Measurements from ENCODE around the gene EFCAB5. TPM values are rescaled to one million over a fixed set of nuclear protein-coding genes. Genes with fewer than 3 reads are reported as not detected.
A peak's percentile ranks its signal among the peaks of the same experiment; 100 is the strongest.
"Not testable (repeated sequence)": the region's sequence is repeated elsewhere in the genome, so short reads cannot be mapped to it uniquely, and the experiment has no call there.

Gene EFCAB5
- polyA plus RNA-seq, 1 donor (not counting 4 experiments of a cell fraction or from before 2014, with no cell fraction given) = 0.17 TPM

- Histone ChIP-seq H3K9me3 (ENCODE audit: control insufficient read depth, low read depth, low read length) (no peaks in the 10 kb centered on the region), H3K4me2 (ENCODE audit: control insufficient read depth, extremely low read depth, insufficient read depth, low read depth, low read length) (peak overlapping the region; percentile 66), H3K9me1 (ENCODE audit: control insufficient read depth, extremely low read depth, insufficient read depth, low read length) (no peaks in the 10 kb centered on the region), H3K9ac (ENCODE audit: control insufficient read depth, extremely low read depth, insufficient read depth, low read length) (no peak overlapping the region), H2AFZ (ENCODE audit: control insufficient read depth, low read length) (no peak overlapping the region), H3K4me1 (ENCODE audit: control insufficient read depth, extremely low read depth, insufficient read depth, low read length) (no peaks in the 10 kb centered on the region), H3K27me3 (ENCODE audit: control insufficient read depth, extremely low read depth, insufficient read depth, low read length) (no peaks in the 10 kb centered on the region), H4K20me1 (ENCODE audit: control insufficient read depth, extremely low read depth, insufficient read depth, low read length) (no peaks in the 10 kb centered on the region), H3K4me3 (ENCODE audit: control insufficient read depth in 2 of 3, extremely low read depth in 1 of 3, insufficient read depth in 2 of 3, low read depth in 1 of 3, low read length in 3 of 3) (no peak overlapping the region), H3K36me3 (ENCODE audit: control insufficient read depth in 2 of 2, extremely low read depth in 1 of 2, insufficient read depth in 2 of 2, low read length in 2 of 2) (no peaks in the 10 kb centered on the region), H3K27ac (ENCODE audit: control insufficient read depth, insufficient read depth, low read length) (no peak overlapping the region), H3K79me2 (ENCODE audit: control insufficient read depth, insufficient read depth, low read length) (no peaks in the 10 kb centered on the region)
- DNase-seq (ENCODE audit: low read depth, low spot score) = no peak
- dilution Hi-C loops (cut with MboI; ENCODE audit: extremely low pct_ligation_motif_present, low sequenced_read_pairs) = no loop called here
- no peak for TF ChIP-seq EZH2 (IDR thresholded peaks at IDR 0.05; ENCODE audit: low read length)
- peak in 2 of 3 experiments; percentile 67 to 70 for TF ChIP-seq CTCF (optimal IDR thresholded peaks at IDR 0.05 in 1 of 3, IDR thresholded peaks at IDR 0.05 in 1 of 3, conservative IDR thresholded peaks at IDR 0.05 in 1 of 3; ENCODE audit: extremely low read depth in 1 of 3, insufficient read depth in 2 of 3, low read length in 3 of 3)
- no peak for FAIRE-seq
Observed at GRCh38 chr17:30021708-30022317, 80.4 kb downstream of the EFCAB5 start.

GRCh38 chr17:30025325-30025724, 83.9 kb downstream of the EFCAB5 start:
- H3K27me3 ChIP-seq (ENCODE audit: control insufficient read depth, extremely low read depth, insufficient read depth, low read length); H2AFZ ChIP-seq (ENCODE audit: control insufficient read depth, low read length); dilution Hi-C loops (cut with MboI; ENCODE audit: extremely low pct_ligation_motif_present, low sequenced_read_pairs); DNase-seq (ENCODE audit: low read depth, low spot score); H3K4me2 ChIP-seq (ENCODE audit: control insufficient read depth, extremely low read depth, insufficient read depth, low read depth, low read length); H3K27ac ChIP-seq (ENCODE audit: control insufficient read depth, insufficient read depth, low read length); H3K4me3 ChIP-seq (ENCODE audit: control insufficient read depth in 2 of 3, extremely low read depth in 1 of 3, insufficient read depth in 2 of 3, low read depth in 1 of 3, low read length in 3 of 3); H3K9ac ChIP-seq (ENCODE audit: control insufficient read depth, extremely low read depth, insufficient read depth, low read length); H3K4me1 ChIP-seq (ENCODE audit: control insufficient read depth, extremely low read depth, insufficient read depth, low read length); H3K36me3 ChIP-seq (ENCODE audit: control insufficient read depth in 2 of 2, extremely low read depth in 1 of 2, insufficient read depth in 2 of 2, low read length in 2 of 2); H3K9me1 ChIP-seq (ENCODE audit: control insufficient read depth, extremely low read depth, insufficient read depth, low read length); H3K79me2 ChIP-seq (ENCODE audit: control insufficient read depth, insufficient read depth, low read length); H4K20me1 ChIP-seq (ENCODE audit: control insufficient read depth, extremely low read depth, insufficient read depth, low read length); H3K9me3 ChIP-seq (ENCODE audit: control insufficient read depth, low read depth, low read length); FAIRE-seq: not testable (repeated sequence)

- no peak overlapping the region for H3K27ac ChIP-seq (ENCODE audit: control insufficient read depth, insufficient read depth, low read length)
- dilution Hi-C loops (cut with MboI; ENCODE audit: extremely low pct_ligation_motif_present, low sequenced_read_pairs) = no loop called here
Observed at GRCh38 chr17:30027676-30028075, 86.2 kb downstream of the EFCAB5 start.

More at GRCh38 chr17:30027676-30028075, 86.2 kb downstream of the EFCAB5 start:
- Histone ChIP-seq H2AFZ (ENCODE audit: control insufficient read depth, low read length) (no peak overlapping the region), H3K27me3 (ENCODE audit: control insufficient read depth, extremely low read depth, insufficient read depth, low read length) (no peaks in the 10 kb centered on the region), H3K4me2 (ENCODE audit: control insufficient read depth, extremely low read depth, insufficient read depth, low read depth, low read length) (no peak overlapping the region), H3K36me3 (ENCODE audit: control insufficient read depth in 2 of 2, extremely low read depth in 1 of 2, insufficient read depth in 2 of 2, low read length in 2 of 2) (no peaks in the 10 kb centered on the region), H3K9ac (ENCODE audit: control insufficient read depth, extremely low read depth, insufficient read depth, low read length) (no peak overlapping the region), H3K4me3 (ENCODE audit: control insufficient read depth in 2 of 3, extremely low read depth in 1 of 3, insufficient read depth in 2 of 3, low read depth in 1 of 3, low read length in 3 of 3) (no peak overlapping the region), H3K9me3 (ENCODE audit: control insufficient read depth, low read depth, low read length) (no peaks in the 10 kb centered on the region), H3K4me1 (ENCODE audit: control insufficient read depth, extremely low read depth, insufficient read depth, low read length) (no peaks in the 10 kb centered on the region), H3K9me1 (ENCODE audit: control insufficient read depth, extremely low read depth, insufficient read depth, low read length) (no peaks in the 10 kb centered on the region), H4K20me1 (ENCODE audit: control insufficient read depth, extremely low read depth, insufficient read depth, low read length) (no peaks in the 10 kb centered on the region), H3K79me2 (ENCODE audit: control insufficient read depth, insufficient read depth, low read length) (no peaks in the 10 kb centered on the region)
- DNase-seq (ENCODE audit: low read depth, low spot score) (no peak), FAIRE-seq (no peak)
- no peak for TF ChIP-seq EZH2 (IDR thresholded peaks at IDR 0.05; ENCODE audit: low read length)
- no peak for TF ChIP-seq CTCF (optimal IDR thresholded peaks at IDR 0.05 in 1 of 3, IDR thresholded peaks at IDR 0.05 in 1 of 3, conservative IDR thresholded peaks at IDR 0.05 in 1 of 3; ENCODE audit: extremely low read depth in 1 of 3, insufficient read depth in 2 of 3, low read length in 3 of 3)

Measured in keratinocyte (primary cell).